GM12878 (cell line): ENCODE results near the gene RBX1. TPM values are rescaled to one million over a fixed set of nuclear protein-coding genes. Genes with fewer than 3 reads are reported as not detected.

Source experiments
- ATAC-seq: fragments of 200-7000 bp; cut with Tn5 transposase; 3 replicates; pipeline ENCODE4 v1.9.1; 2020; ENCODE audit warnings: mild to moderate bottlenecking, moderate library complexity
- BruUV-seq: library from RNA; stranded (reverse); fragments of 400-500 nt; replicated peaks from 2 replicates; lab custom pipeline; 2021; lab: Mats Ljungman, UMichigan
- CTCF ChIA-PET: fragments of 300-600 bp; sonication (Branson Sonifier 250); formaldehyde crosslinking; extraction: SDS; loops from one replicate; lab custom pipeline; 2021; ENCODE audit warnings: inconsistent platforms; lab: Yijun Ruan, JAX
- POLR2A ChIA-PET: fragments of 350-600 bp; formaldehyde crosslinking; extraction: SDS; loops from one replicate; lab custom pipeline; 2021; ENCODE audit warnings: inconsistent platforms; lab: Charles Lee
- RAD21 ChIA-PET: fragments of 300-600 bp; sonication (Branson Sonifier 250); formaldehyde crosslinking; loops from one replicate; lab custom pipeline; 2023; ENCODE audit warnings: antibody characterized with exemption; ENCODE audit not compliant: unreplicated experiment; lab: Charles Lee
- SMC1A ChIA-PET: fragments of 300-600 bp; sonication (Branson Sonifier 250); formaldehyde crosslinking; loops from one replicate; lab custom pipeline; 2023; ENCODE audit not compliant: unreplicated experiment, uncharacterized antibody; lab: Charles Lee
- DNase-seq: peaks from one replicate; pipeline ENCODE4 v3.0.0-alpha.2; 2011; ENCODE audit warnings: low read depth, low spot score
- FAIRE-seq: peaks from 3 replicates; lab custom pipeline; 2011; peaks lifted over from hg19 to GRCh38; lab: Jason Lieb, UNC
- H2AFZ ChIP-seq: 2 replicates; pipeline ENCODE4 v1.6.0; 2011; ENCODE audit warnings: low read depth, low read length, control low read depth; ENCODE audit not compliant: control insufficient read depth
- H3K27ac ChIP-seq: 2 replicates; pipeline ENCODE4 v1.5.1; 2011; ENCODE audit warnings: control low read depth; ENCODE audit not compliant: control insufficient read depth, insufficient read depth
- H3K27me3 ChIP-seq, 2 experiments: replicated peaks in 1 of 2; 2 replicates each; pipeline versions ENCODE4 v1.6.0 to v1.6.1; 2011; ENCODE audit warnings: low read length in 1 of 2; ENCODE audit not compliant: control insufficient read depth in 2 of 2, insufficient read depth in 2 of 2
- H3K36me3 ChIP-seq, 2 experiments: 2 replicates each; pipeline ENCODE4 v1.5.1; 2011; ENCODE audit warnings: low read length in 1 of 2; ENCODE audit not compliant: control insufficient read depth in 2 of 2, insufficient read depth in 2 of 2
- H3K4me1 ChIP-seq: 2 replicates; pipeline ENCODE4 v1.6.1; 2011; ENCODE audit warnings: mild to moderate bottlenecking, low read length, moderate library complexity, mixed read lengths; ENCODE audit not compliant: control insufficient read depth, insufficient read depth
- H3K4me2 ChIP-seq: 2 replicates; pipeline ENCODE4 v1.6.0; 2011; ENCODE audit warnings: control low read depth; ENCODE audit not compliant: control insufficient read depth, insufficient read depth
- H3K4me3 ChIP-seq: fragments of 200-600 bp; sonication (generic); 2 replicates; pipeline ENCODE4 v1.5.1; 2016
- H3K79me2 ChIP-seq: 2 replicates; pipeline ENCODE4 v1.6.0; 2011; ENCODE audit warnings: low read length; ENCODE audit not compliant: control insufficient read depth, insufficient read depth
- H3K9ac ChIP-seq: 2 replicates; pipeline ENCODE4 v1.8.0; 2011; ENCODE audit warnings: low read length, control low read depth, mixed read lengths; ENCODE audit not compliant: control insufficient read depth, insufficient read depth
- H3K9me3 ChIP-seq: replicated peaks from 3 replicates; pipeline ENCODE4 v1.5.1; 2011; ENCODE audit warnings: mild to moderate bottlenecking, low read length; ENCODE audit not compliant: control insufficient read depth, insufficient read depth
- H4K20me1 ChIP-seq: 2 replicates; pipeline ENCODE4 v1.6.0; 2011; ENCODE audit not compliant: control insufficient read depth, insufficient read depth
- ATF2 ChIP-seq: IDR thresholded peaks from 2 replicates; pipeline ENCODE4 v1.6.1; 2012; ENCODE audit warnings: low read length, inconsistent platforms
- ATF7 ChIP-seq: fragments of 450-650 bp; IDR thresholded peaks from 2 replicates; pipeline ENCODE4 v1.6.1; 2016; ENCODE audit warnings: low read depth, mild to moderate bottlenecking
- BCL3 ChIP-seq: IDR thresholded peaks from 2 replicates; pipeline ENCODE4 v1.6.1; 2011; ENCODE audit warnings: borderline replicate concordance, low read depth, mild to moderate bottlenecking, moderate library complexity, low read length; ENCODE audit not compliant: insufficient read depth, poor library complexity, severe bottlenecking
- BRCA1 ChIP-seq: IDR thresholded peaks from 2 replicates; pipeline ENCODE4 v1.6.1; 2011; ENCODE audit warnings: low read depth, low read length, improper control_type of control experiment
- DPF2 ChIP-seq: fragments of 450-650 bp; IDR thresholded peaks from 2 replicates; pipeline ENCODE4 v1.6.1; 2017; ENCODE audit warnings: mild to moderate bottlenecking
- FOXK2 ChIP-seq: fragments of 450-650 bp; IDR thresholded peaks from 2 replicates; pipeline ENCODE4 v1.6.1; 2017; ENCODE audit warnings: mild to moderate bottlenecking, moderate library complexity
- HSF1 ChIP-seq: fragments of 150-350 bp; IDR thresholded peaks from 2 replicates; pipeline ENCODE4 v1.6.1; 2014; ENCODE audit warnings: mild to moderate bottlenecking, low read depth, low read length
- MEF2B ChIP-seq: fragments of 450-650 bp; IDR thresholded peaks from 2 replicates; pipeline ENCODE4 v1.6.1; 2018; ENCODE audit warnings: mild to moderate bottlenecking, moderate library complexity; ENCODE audit not compliant: partially characterized antibody, poor library complexity, severe bottlenecking
- MLLT1 ChIP-seq: fragments of 450-650 bp; IDR thresholded peaks from 2 replicates; pipeline ENCODE4 v1.6.1; 2016; ENCODE audit warnings: mild to moderate bottlenecking
- NR2C1 ChIP-seq: fragments of 450-650 bp; IDR thresholded peaks from 2 replicates; pipeline ENCODE4 v1.6.1; 2017; ENCODE audit warnings: antibody characterized with exemption, mild to moderate bottlenecking, moderate library complexity
- PAX5 ChIP-seq: IDR thresholded peaks from 2 replicates; pipeline ENCODE4 v1.6.1; 2011; ENCODE audit warnings: low read depth, low read length, borderline replicate concordance
- RAD21 ChIP-seq: IDR thresholded peaks from 2 replicates; pipeline ENCODE4 v1.6.1; 2011; ENCODE audit warnings: mild to moderate bottlenecking, low read depth, low read length, moderate library complexity; ENCODE audit not compliant: insufficient read depth
- RB1 ChIP-seq: fragments of 450-650 bp; formaldehyde crosslinking; IDR thresholded peaks from 2 replicates; pipeline ENCODE4 v1.6.1; 2017; ENCODE audit warnings: mild to moderate bottlenecking, borderline replicate concordance
- SIX5 ChIP-seq: IDR thresholded peaks from 2 replicates; pipeline ENCODE4 v1.6.1; 2011; ENCODE audit warnings: mild to moderate bottlenecking, low read depth, low read length, moderate library complexity; ENCODE audit not compliant: severe bottlenecking
- ZBTB11 ChIP-seq: fragments of 450-650 bp; formaldehyde crosslinking; IDR thresholded peaks from 2 replicates; pipeline ENCODE4 v1.5.0; 2022; ENCODE audit warnings: mild to moderate bottlenecking, missing genetic modification characterization
- ZSCAN29 ChIP-seq: fragments of 450-650 bp; IDR thresholded peaks from 2 replicates; pipeline ENCODE4 v1.6.1; 2017; ENCODE audit warnings: mild to moderate bottlenecking, moderate library complexity
- WGBS: methylation state at CpG from one replicate; pipeline ENCODE4 v1.1.6; 2016; ENCODE audit warnings: low lambda C conversion rate; ENCODE audit not compliant: insufficient replicate concordance, insufficient coverage; ENCODE audit errors: missing lambda C conversion rate; 5-methylcytosine and 5-hydroxymethylcytosine counted together
- in situ Hi-C: fragments of 300-500 bp; cut with MboI; formaldehyde crosslinking; loops from 9 replicates; pipeline ENCODE4 v1.14.3; 2018; ENCODE audit warnings: mixed read lengths
- intact Hi-C: fragments of 100-400 bp; cut with micrococcal nuclease; formaldehyde crosslinking; loops from one replicate; pipeline ENCODE4 v1.14.2; 2022; ENCODE audit not compliant: unreplicated experiment
- polyA plus RNA-seq, 11 experiments: library from polyadenylated mRNA; depleted of rRNA in 4 of 11; unstranded in 6 of 11; stranded (reverse) in 5 of 11; fragments of >200 nt; fragmentation: Nextera tagmentation in 4 of 11; fragmentation: Illumina TruSeq in 1 of 11; extraction: Ambion mirVana in 4 of 11; extraction: Trizol in 1 of 11; gene quantifications; 1 replicate in 1 of 11; 2 replicates in 10 of 11; pipeline versions ENCODE4 v1.2.1 to v1.2.3, GENCODE V29; 2011 to 2016; ENCODE audit warnings: inconsistent platforms in 2 of 11, missing spikeins in 2 of 11, low read depth in 1 of 11
- total RNA-seq, 4 experiments: library from RNA; depleted of rRNA in 3 of 4; stranded (reverse); fragments of >200 nt in 3 of 4; fragmentation: Illumina TruSeq in 1 of 4; extraction: Trizol in 1 of 4; gene quantifications; 2 replicates each; pipeline versions ENCODE4 v1.2.1 to v1.2.3, GENCODE V29; 2013 to 2021

Gene RBX1
- total and polyA plus RNA-seq, 10 of the 15 experiments (the other 5 are each of a cell fraction or from before 2014, with no cell fraction given): 71.2 to 468 (median 184) TPM

- no peak for DNase-seq
- Histone ChIP-seq H4K20me1 (no peaks in the 10 kb centered on the region), H3K27ac (no peak overlapping the region), H3K4me1 (no peaks in the 10 kb centered on the region), H3K79me2 (no peaks in the 10 kb centered on the region), H2AFZ (no peak overlapping the region), H3K9me3 (no peaks in the 10 kb centered on the region), H3K4me3 (no peak overlapping the region), H3K27me3 (no peaks in the 10 kb centered on the region; a peak in 2 of 4 replicates), H3K9ac (no peak overlapping the region), H3K4me2 (no peak overlapping the region), H3K36me3 (no peaks in the 10 kb centered on the region)
- in situ Hi-C loops: no loop called here
- intact Hi-C loops: no loop called here
- ATAC-seq: no peak
- BruUV-seq: no TSS peak
- FAIRE-seq: no peak
- ChIA-PET SMC1A (interaction anchor here (2.0 kb wide), 1 partner anchor 10 kb away, joined by 5 read pairs; no protein-coding TSS in a partner anchor), POLR2A (interaction anchor here (0.7 kb wide), 1 partner anchor 31 kb away, joined by 3 read pairs; no protein-coding TSS in a partner anchor), CTCF (no interaction called here), RAD21 (no interaction called here)
- WGBS: 63% methylated on average over 3 of the region's 4 CpGs
- no peak for TF ChIP-seq NR2C1
- TF ChIP-seq RB1: no peak
- TF ChIP-seq SIX5: no peak
- no peak for TF ChIP-seq ZBTB11
- no peak for TF ChIP-seq DPF2
- no peak for TF ChIP-seq ZSCAN29
- no peak for TF ChIP-seq HSF1
- no peak for TF ChIP-seq ATF7
- no peak for TF ChIP-seq PAX5
- TF ChIP-seq BCL3: no peak
- no peak for TF ChIP-seq MEF2B
- TF ChIP-seq RAD21: no peak
- TF ChIP-seq BRCA1: no peak
- no peak for TF ChIP-seq MLLT1
- TF ChIP-seq ATF2: no peak
- no peak for TF ChIP-seq FOXK2
Observed at GRCh38 chr22:40995821-40996220, 44.6 kb downstream of the RBX1 start.
